Ovary (tissue), 9 donors: Measurements from ENCODE around the gene TSC2. TPM values are rescaled to one million over a fixed set of nuclear protein-coding genes. Genes with fewer than 3 reads are reported as not detected.
A peak's percentile ranks its signal among the peaks of the same experiment; 100 is the strongest.
"Not testable (repeated sequence)": the region's sequence is repeated elsewhere in the genome, so short reads cannot be mapped to it uniquely, and the experiment has no call there.

ENCODE experiments used
- DNase-seq, 5 donors: peaks; one replicate each; pipeline ENCODE4 v3.0.0-alpha.2; 2019 to 2020
- H3K27ac ChIP-seq, 2 donors: fragments of 200-600 bp; one replicate each; pipeline versions ENCODE4 v1.5.1 to v1.8.0; 2019 to 2022
- H3K27me3 ChIP-seq: fragments of 200-600 bp; one replicate; pipeline ENCODE4 v1.8.0; 2022
- H3K36me3 ChIP-seq: fragments of 200-600 bp; sonication (generic); one replicate; pipeline ENCODE4 v1.5.1; 2019
- H3K4me1 ChIP-seq: one replicate; pipeline ENCODE4 v1.8.1; 2013; ENCODE audit warnings: mild to moderate bottlenecking, moderate library complexity; ENCODE audit not compliant: insufficient read depth
- H3K4me3 ChIP-seq: fragments of 200-600 bp; sonication (generic); one replicate; pipeline ENCODE4 v1.5.1; 2017
- H3K9me3 ChIP-seq, 2 donors: fragments of 200-600 bp in 1 of 2; sonication (generic) in 1 of 2; one replicate each; pipeline versions ENCODE4 v1.5.1 to v1.8.1; 2013 to 2019; ENCODE audit warnings: mild to moderate bottlenecking in 1 of 2, moderate library complexity in 1 of 2
- EP300 ChIP-seq: sonication (generic); formaldehyde crosslinking; IDR thresholded peaks from one replicate; pipeline ENCODE4 v1.6.1; 2017; ENCODE audit warnings: antibody characterized with exemption
- POLR2A ChIP-seq: fragments of 450-650 bp; IDR thresholded peaks from one replicate; pipeline ENCODE4 v1.6.1; 2017; ENCODE audit warnings: antibody characterized with exemption, mild to moderate bottlenecking, moderate library complexity
- WGBS, 3 donors: extraction: QIAGEN DNeasy Blood & Tissue Kit in 1 of 3; methylation state at CpG; one replicate each; pipeline versions ENCODE4 v1.1.5 to v1.1.7; 2013 to 2017; 5-methylcytosine and 5-hydroxymethylcytosine counted together
- intact Hi-C, 4 donors: fragments of 100-400 bp; cut with DNase I; formaldehyde crosslinking; loops; one replicate each; pipeline versions ENCODE4 v1.11.0 to v1.15.1; 2022 to 2023
- polyA plus RNA-seq, 2 donors: library from polyadenylated mRNA; stranded (reverse); fragments of 200-250 nt in 1 of 2; fragments of 350-450 nt in 1 of 2; fragmentation: Illumina TruSeq in 1 of 2; extraction: RNeasy Lipid Tissue Mini Kit (QIAGEN cat#74804) in 1 of 2; gene quantifications; one replicate each; pipeline ENCODE4 v1.2.3, GENCODE V29; 2013 to 2014
- total RNA-seq, 7 donors: library from RNA; depleted of rRNA in 2 of 7; stranded (reverse); fragments of >200 nt in 2 of 7; fragmentation: NEBNext Ultra II Directional in 3 of 7; extraction: Animal tissue kit (Norgen Biotek cat#: 25700) in 3 of 7; gene quantifications; one replicate each; pipeline versions ENCODE4 v1.1.0 to v1.2.4, GENCODE V29; 2016 to 2023
- TF ChIP-seq, protein P1 (sequence below), 3 donors: fragments of 450-650 bp in 2 of 3; fragments of 200-600 bp in 1 of 3; IDR thresholded peaks; one replicate each; pipeline versions ENCODE4 v1.5.1 to v1.8.0; 2016 to 2022; ENCODE audit warnings: antibody characterized with exemption in 3 of 3, mild to moderate bottlenecking in 1 of 3
- donor health status: DM: no; HTN: no; CAD: no; lungs with moderate emphysema.
- donor health status: DM: no; HTN: no; CAD: no.
- donor health status: Bipolar disorder and iron deficiency.
- donor health status: DM: yes; HTN: yes; CAD: no.
- donor health status: DM: no; HTN: no; CAD: no.
- donor health status: DM: yes; HTN: yes; CAD: no.

TSC2 gene
- total and polyA plus RNA-seq, 9 donors = 47.0 to 150 (median 96.0) TPM

DNA sequence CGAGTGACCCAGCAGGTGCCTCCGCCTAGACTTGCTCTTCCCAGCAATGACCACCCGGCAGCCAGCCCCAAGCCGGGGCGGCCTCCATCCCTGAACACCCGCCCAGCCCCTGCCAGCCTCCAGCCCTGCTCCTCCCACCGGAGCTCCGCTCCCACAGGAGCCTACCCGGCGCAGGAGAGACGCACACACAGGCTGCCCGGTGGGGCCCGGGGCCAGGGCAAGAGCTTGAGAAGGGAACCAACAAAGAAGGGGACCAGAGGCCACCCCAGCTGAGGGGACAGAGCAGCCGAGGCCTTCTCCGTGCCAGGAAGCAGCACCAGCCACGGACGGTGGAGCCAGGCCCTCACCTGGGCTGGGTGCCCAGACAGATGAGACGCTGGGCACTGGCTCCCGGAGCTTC is 74.1 kb downstream of the TSC2 start:
- Histone ChIP-seq H3K27me3 (no peaks in the 10 kb centered on the region), H3K4me1 (peaks cover 21% of the 10 kb centered on the region), H3K9me3 (no peaks in the 10 kb centered on the region), H3K27ac (peak overlapping the region; percentile 52 to 96), H3K4me3 (peak overlapping the region; percentile 22), H3K36me3 (no peaks in the 10 kb centered on the region)
- 49 to 60% (median 59%) methylated on average over 14 to 19 of the region's 19 CpGs for WGBS, 3 donors
- intact Hi-C loops = no loop called here
- TF ChIP-seq, protein P1, sequence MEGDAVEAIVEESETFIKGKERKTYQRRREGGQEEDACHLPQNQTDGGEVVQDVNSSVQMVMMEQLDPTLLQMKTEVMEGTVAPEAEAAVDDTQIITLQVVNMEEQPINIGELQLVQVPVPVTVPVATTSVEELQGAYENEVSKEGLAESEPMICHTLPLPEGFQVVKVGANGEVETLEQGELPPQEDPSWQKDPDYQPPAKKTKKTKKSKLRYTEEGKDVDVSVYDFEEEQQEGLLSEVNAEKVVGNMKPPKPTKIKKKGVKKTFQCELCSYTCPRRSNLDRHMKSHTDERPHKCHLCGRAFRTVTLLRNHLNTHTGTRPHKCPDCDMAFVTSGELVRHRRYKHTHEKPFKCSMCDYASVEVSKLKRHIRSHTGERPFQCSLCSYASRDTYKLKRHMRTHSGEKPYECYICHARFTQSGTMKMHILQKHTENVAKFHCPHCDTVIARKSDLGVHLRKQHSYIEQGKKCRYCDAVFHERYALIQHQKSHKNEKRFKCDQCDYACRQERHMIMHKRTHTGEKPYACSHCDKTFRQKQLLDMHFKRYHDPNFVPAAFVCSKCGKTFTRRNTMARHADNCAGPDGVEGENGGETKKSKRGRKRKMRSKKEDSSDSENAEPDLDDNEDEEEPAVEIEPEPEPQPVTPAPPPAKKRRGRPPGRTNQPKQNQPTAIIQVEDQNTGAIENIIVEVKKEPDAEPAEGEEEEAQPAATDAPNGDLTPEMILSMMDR (IDR thresholded peaks at IDR 0.05) = no peak
- TF ChIP-seq EP300 (no peak), POLR2A (no peak)
- peak in 1 of 5 donors; percentile 37 for DNase-seq

DNA sequence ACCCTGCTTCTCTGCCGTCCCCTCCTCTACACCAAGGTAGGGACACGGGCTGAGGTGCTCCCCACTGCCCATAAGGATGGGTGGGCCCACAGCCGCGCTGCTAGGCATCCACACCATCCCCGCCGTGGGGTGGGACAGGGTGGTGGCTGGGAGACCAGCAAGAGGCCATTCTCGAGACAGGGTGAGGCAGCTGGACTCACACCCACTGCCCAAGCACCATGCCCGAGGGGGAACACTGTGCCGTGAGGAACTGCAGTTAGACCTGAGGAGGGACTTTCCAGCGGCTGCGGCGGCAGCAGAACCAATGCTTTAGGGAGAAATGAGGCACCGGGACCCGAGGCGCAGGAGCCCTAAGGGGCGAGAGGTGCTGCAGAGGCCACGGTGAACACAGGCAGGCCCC is 74.6 kb downstream of the TSC2 start:
- intact Hi-C loops = no loop called here

DNA sequence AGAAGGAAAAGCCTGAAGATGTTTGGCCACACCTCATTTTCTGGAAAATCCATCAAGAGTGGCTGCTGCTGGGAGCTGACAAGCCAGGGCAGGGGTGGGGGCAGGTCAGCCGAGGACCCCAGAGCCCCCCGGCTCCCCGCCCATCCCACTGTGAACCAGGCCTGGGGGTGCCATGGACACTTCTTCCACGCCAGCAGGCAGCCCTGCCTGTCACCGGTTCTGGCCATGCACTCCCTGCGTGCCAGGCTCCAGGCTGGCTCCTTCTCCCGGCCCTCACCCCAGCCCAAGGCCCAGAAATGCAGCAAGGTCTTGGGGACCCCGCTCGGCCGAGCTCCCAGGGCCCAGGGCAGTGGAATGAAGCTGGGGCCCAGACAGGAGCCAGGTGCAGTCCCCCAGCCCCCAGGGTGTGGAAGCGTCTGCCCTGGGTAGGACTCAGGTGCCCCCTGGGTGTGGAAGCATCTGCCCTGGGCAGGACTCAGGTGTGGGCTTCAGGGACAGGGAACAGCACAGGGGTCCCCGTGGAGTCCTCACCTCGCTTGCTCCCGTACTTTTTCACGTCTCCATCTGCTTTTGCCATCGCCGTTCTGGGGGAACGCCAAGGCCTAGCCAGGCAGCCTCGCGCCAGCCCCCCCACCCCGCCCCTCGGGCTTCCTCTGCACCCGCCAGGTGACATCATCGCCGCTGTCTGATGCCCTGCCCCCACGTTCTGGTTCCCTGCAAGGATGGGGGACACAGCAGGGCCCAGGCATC is 75.3 kb downstream of the TSC2 start:
- H3K27me3 ChIP-seq, H3K36me3 ChIP-seq, H3K9me3 ChIP-seq, H3K4me3 ChIP-seq, DNase-seq, intact Hi-C loops: not testable (repeated sequence)
- Histone ChIP-seq H3K4me1 (peaks cover 26% of the 10 kb centered on the region), H3K27ac (peak overlapping the region; percentile 38 to 96)
- WGBS, 3 donors = 58 to 65% (median 62%) methylated on average over 15 to 24 of the region's 26 CpGs

More for the DNA sequence above, 74.6 kb downstream of the TSC2 start:
- Histone ChIP-seq H3K4me3 (no peak overlapping the region), H3K4me1 (peaks cover 26% of the 10 kb centered on the region), H3K9me3 (no peaks in the 10 kb centered on the region), H3K27ac (peak overlapping the region; percentile 38 to 96), H3K27me3 (no peaks in the 10 kb centered on the region), H3K36me3 (no peaks in the 10 kb centered on the region)
- DNase-seq = peak in 1 of 5 donors; percentile 36
- TF ChIP-seq EP300 (no peak), POLR2A (no peak)
- TF ChIP-seq, protein P1 (IDR thresholded peaks at IDR 0.05) = no peak
- WGBS, 3 donors = 78 to 93% (median 84%) methylated on average over 14 to 17 of the region's 17 CpGs

DNA sequence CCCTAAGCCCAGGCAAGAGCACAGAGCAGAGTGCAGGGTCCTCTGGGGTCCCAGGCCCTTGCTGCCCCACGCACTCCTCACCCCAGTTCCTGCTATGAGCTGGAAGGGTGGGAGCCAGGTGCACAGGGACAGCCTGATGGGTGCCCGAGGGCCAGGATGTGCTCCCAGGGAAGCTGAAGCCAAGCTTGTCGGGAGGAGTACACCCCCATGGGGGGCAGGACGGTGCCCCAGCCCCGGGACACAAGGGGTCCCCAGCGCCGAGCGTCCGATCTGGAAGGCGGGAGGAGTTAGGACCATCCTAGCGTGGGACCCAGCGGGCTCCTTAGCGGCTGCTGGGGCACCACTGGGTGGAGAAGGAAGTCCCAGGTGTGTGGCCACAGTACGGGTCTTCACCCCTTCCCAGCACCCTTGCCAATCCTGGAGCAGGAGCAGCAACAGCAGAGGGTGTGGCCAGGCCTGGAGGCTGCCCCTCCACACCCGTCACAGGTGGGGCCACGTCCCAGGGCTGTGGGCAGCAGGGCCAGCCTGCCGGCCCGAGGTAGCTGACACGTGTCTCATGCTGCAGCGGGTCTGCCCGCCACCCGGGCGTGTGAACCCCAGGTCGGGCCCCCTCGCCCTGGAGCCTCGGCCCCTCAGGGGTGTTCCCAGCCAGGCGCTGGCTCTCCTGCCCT is 76.1 kb downstream of the TSC2 start:
- H3K27ac ChIP-seq = peak overlapping the region; percentile 71 to 96
- H3K36me3 ChIP-seq, H3K9me3 ChIP-seq, H3K27me3 ChIP-seq, intact Hi-C loops: not testable (repeated sequence)
- H3K4me1 ChIP-seq = peaks cover 26% of the 10 kb centered on the region
- H3K4me3 ChIP-seq = peak overlapping the region; percentile 33
- peak in 3 of 5 donors; percentile 38 to 53 (median 50) for DNase-seq
- WGBS, 3 donors = 42 to 60% (median 47%) methylated on average over 19 to 26 of the region's 27 CpGs

DNA sequence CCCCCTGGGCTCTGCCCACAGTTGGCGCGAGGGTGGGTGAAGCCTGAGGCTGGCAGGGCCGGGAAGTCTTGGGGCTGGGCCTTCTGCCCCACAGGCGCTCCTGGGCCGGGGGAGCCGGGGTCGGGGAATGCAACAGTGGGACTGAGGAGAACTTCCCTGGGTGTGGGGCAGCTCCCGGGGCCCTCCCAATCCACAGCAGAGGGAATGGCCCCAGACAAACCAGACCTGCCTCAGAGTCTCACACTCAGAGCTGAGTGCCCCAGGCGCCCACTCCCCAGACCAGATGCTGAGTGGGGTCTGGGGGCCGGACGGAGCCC is 76.5 kb downstream of the TSC2 start:
- intact Hi-C loops, H3K36me3 ChIP-seq, H3K27me3 ChIP-seq, H3K9me3 ChIP-seq: not testable (repeated sequence)
- Histone ChIP-seq H3K4me1 (peaks cover 26% of the 10 kb centered on the region), H3K27ac (peak overlapping the region; percentile 71 to 96), H3K4me3 (peak overlapping the region; percentile 33)
- DNase-seq = peak in 1 of 5 donors; percentile 63
- WGBS, 3 donors = 5 to 14% (median 7%) methylated on average over 9 to 11 of the region's 11 CpGs
